HL-60 (cell line): Measurements from ENCODE around the gene SH3BP4.

Experiments used
- DNase-seq, 2 experiments: peaks; one replicate each; pipeline ENCODE4 v3.0.0-alpha.2; 2010 to 2020; ENCODE audit warnings: low read depth in 1 of 2, low spot score in 1 of 2
- H3K27ac ChIP-seq: fragments of 250-450 bp; sonication (Bioruptor Pico); replicated peaks from 2 replicates; pipeline ENCODE4 v1.5.1; 2020; ENCODE audit warnings: mild to moderate bottlenecking, moderate library complexity
- H3K27me3 ChIP-seq: fragments of 250-450 bp; sonication (Bioruptor Pico); 2 replicates; pipeline ENCODE4 v1.5.1; 2021; ENCODE audit warnings: mild to moderate bottlenecking, moderate library complexity; ENCODE audit not compliant: insufficient read depth, poor library complexity, severe bottlenecking
- H3K4me3 ChIP-seq: replicated peaks from 2 replicates; pipeline ENCODE4 v1.5.1; 2011; ENCODE audit warnings: mild to moderate bottlenecking, control low read depth, low read length; ENCODE audit not compliant: insufficient read depth
- GABPA ChIP-seq: IDR thresholded peaks from 2 replicates; pipeline ENCODE4 v1.6.1; 2012; ENCODE audit warnings: low read depth
- POLR2AphosphoS5 ChIP-seq: IDR thresholded peaks from 2 replicates; pipeline ENCODE4 v1.6.1; 2012; ENCODE audit warnings: low read depth
- SPI1 ChIP-seq: IDR thresholded peaks from 2 replicates; pipeline ENCODE4 v1.6.1; 2012; ENCODE audit warnings: low read depth, mild to moderate bottlenecking, borderline replicate concordance
- TF ChIP-seq, protein P1 (sequence below): IDR thresholded peaks from one replicate; pipeline ENCODE4 v1.5.1; 2011; ENCODE audit warnings: low read length, control low read depth, inconsistent platforms; ENCODE audit not compliant: insufficient read depth
- TF ChIP-seq, protein P2 (sequence below): IDR thresholded peaks from 2 replicates; pipeline ENCODE4 v1.6.1; 2012; ENCODE audit warnings: low read depth; ENCODE audit not compliant: insufficient replicate concordance

SH3BP4 gene

DNA sequence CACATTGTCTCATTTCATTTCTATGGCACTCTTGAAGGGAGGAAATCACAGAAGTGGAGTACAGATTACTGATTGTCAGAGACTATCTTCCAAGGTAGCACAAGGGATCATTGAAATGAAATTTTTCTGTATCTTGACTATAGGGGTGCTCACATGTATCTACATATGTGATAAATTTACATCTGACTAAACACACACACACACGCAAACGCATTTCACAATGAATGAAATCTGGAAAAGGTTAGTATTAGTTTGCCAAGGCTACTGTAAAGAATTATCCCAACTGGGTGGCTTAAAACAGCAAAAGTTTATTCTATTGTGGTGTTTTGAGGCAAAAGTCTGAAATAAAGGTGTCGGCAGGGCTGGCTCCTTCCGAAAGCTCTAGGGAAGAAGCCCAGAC is 144.6 kb downstream of the SH3BP4 start:
- no peak for TF ChIP-seq GABPA
- TF ChIP-seq SPI1, result no peak
- TF ChIP-seq POLR2AphosphoS5, result no peak
- TF ChIP-seq, protein P1, sequence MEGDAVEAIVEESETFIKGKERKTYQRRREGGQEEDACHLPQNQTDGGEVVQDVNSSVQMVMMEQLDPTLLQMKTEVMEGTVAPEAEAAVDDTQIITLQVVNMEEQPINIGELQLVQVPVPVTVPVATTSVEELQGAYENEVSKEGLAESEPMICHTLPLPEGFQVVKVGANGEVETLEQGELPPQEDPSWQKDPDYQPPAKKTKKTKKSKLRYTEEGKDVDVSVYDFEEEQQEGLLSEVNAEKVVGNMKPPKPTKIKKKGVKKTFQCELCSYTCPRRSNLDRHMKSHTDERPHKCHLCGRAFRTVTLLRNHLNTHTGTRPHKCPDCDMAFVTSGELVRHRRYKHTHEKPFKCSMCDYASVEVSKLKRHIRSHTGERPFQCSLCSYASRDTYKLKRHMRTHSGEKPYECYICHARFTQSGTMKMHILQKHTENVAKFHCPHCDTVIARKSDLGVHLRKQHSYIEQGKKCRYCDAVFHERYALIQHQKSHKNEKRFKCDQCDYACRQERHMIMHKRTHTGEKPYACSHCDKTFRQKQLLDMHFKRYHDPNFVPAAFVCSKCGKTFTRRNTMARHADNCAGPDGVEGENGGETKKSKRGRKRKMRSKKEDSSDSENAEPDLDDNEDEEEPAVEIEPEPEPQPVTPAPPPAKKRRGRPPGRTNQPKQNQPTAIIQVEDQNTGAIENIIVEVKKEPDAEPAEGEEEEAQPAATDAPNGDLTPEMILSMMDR, result no peak
- Histone ChIP-seq H3K4me3 (no peak overlapping the region), H3K27ac (no peak overlapping the region), H3K27me3 (no peaks in the 10 kb centered on the region)
- DNase-seq, result no peak

DNA sequence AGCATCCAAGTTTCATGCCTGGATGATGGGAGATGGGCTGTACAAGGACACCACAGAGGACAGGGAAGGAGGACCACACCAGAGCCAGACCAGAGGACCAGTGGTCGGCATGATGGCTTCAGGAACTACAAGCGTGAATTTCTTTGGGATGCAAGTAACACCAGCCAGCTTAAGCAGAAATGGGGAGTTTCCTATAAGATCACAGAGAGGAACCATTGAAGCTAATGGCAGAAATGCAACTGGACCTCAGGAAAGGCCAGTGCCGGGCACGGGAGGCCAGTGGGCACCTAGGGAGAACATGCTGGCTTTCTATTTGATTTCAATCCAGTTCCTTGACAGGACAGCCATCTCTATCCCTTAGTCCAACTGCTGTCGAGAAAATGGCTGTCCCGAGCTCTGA is 145.4 kb downstream of the SH3BP4 start:
- TF ChIP-seq, protein P2, sequence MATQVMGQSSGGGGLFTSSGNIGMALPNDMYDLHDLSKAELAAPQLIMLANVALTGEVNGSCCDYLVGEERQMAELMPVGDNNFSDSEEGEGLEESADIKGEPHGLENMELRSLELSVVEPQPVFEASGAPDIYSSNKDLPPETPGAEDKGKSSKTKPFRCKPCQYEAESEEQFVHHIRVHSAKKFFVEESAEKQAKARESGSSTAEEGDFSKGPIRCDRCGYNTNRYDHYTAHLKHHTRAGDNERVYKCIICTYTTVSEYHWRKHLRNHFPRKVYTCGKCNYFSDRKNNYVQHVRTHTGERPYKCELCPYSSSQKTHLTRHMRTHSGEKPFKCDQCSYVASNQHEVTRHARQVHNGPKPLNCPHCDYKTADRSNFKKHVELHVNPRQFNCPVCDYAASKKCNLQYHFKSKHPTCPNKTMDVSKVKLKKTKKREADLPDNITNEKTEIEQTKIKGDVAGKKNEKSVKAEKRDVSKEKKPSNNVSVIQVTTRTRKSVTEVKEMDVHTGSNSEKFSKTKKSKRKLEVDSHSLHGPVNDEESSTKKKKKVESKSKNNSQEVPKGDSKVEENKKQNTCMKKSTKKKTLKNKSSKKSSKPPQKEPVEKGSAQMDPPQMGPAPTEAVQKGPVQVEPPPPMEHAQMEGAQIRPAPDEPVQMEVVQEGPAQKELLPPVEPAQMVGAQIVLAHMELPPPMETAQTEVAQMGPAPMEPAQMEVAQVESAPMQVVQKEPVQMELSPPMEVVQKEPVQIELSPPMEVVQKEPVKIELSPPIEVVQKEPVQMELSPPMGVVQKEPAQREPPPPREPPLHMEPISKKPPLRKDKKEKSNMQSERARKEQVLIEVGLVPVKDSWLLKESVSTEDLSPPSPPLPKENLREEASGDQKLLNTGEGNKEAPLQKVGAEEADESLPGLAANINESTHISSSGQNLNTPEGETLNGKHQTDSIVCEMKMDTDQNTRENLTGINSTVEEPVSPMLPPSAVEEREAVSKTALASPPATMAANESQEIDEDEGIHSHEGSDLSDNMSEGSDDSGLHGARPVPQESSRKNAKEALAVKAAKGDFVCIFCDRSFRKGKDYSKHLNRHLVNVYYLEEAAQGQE, result no peak
- TF ChIP-seq, protein P1, result no peak
- TF ChIP-seq SPI1 (no peak), POLR2AphosphoS5 (no peak), GABPA (no peak)
- no peak overlapping the region for H3K4me3 ChIP-seq
- no peak overlapping the region for H3K27ac ChIP-seq
- no peak for DNase-seq
- H3K27me3 ChIP-seq, result no peaks in the 10 kb centered on the region

DNA sequence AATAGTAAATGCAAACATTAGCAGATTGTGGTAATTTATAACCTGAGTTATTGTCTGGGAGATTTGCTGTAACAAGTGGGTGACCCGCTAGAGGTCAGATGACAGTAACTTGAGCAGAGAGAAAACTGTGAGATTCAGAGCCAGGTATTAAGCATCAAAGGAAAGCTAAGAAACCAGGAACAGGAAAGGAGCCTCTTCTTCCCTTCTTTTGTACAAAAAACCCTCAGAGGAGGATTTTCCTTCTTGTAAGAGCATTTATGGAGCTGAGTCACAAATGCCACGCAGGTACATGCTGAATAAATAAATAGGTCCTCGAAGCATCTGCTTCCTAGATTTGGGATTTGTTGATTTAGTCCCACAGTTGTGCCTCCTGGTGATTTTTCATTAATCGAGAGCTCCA is 146.5 kb downstream of the SH3BP4 start:
- DNase-seq, result no peak
- TF ChIP-seq, protein P2, result no peak
- TF ChIP-seq, protein P1, result no peak
- TF ChIP-seq POLR2AphosphoS5, result no peak
- no peak for TF ChIP-seq SPI1
- no peak for TF ChIP-seq GABPA
- no peak overlapping the region for H3K27ac ChIP-seq
- H3K4me3 ChIP-seq, result no peak overlapping the region
- H3K27me3 ChIP-seq, result no peaks in the 10 kb centered on the region

DNA sequence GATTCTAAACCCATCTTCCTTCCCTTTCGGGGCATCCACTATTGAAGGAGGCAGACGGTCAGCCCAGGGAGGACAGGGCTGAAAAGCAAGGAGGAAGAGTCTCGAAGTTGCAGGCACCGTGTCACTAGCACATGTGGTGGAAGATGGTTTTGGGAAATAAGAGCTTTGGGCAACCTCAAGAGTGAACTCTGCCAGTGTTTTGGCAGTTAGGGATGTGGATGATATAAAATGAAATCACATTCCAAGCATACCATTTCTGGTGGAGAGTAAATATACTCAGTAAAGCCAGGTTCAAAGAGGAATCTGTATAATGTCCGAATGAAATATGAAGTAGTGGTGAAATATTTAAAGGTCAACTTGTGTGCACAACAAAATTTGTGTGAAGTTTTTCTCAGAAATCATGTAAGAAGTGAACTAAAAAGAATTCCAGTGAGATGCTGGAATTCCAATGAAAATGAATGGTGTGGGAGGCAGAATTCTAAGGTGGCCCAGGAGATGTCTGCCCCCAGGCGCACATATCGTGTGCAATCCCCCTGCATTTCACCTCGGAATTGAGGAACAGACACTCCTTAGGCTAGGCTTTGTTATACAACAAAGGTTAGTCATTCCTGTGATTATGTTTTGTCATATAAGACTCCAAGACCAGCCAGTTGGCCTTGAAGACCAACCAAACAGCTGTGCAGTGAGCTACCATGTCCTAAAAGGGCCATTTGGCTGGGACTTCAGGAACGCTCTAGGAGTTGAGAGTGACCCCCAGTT is 147.1 kb downstream of the SH3BP4 start:
- Histone ChIP-seq H3K4me3 (no peak overlapping the region), H3K27me3 (no peaks in the 10 kb centered on the region), H3K27ac (no peak overlapping the region)
- DNase-seq, result no peak
- TF ChIP-seq GABPA (no peak), POLR2AphosphoS5 (no peak), SPI1 (no peak)
- TF ChIP-seq, protein P1, result no peak
- TF ChIP-seq, protein P2, result no peak
